Measurements from ENCODE around the gene CABCOCO1. TPM values are rescaled to one million over a fixed set of nuclear protein-coding genes. Genes with fewer than 3 reads are reported as not detected.

Gene CABCOCO1
- total and polyA plus RNA-seq, 9 of the 15 experiments (the other 6 are each of a cell fraction or from before 2014, with no cell fraction given), result 0.04 TPM; not detected in 8

GRCh38 chr10:61757525-61758397 is 95.0 kb downstream of the CABCOCO1 start (continued):
- TF ChIP-seq ZMIZ1 (IDR thresholded peaks at IDR 0.05; ENCODE audit: low read depth in 2 of 2, low read length in 2 of 2) (0 out of 4 replicates have a peak, but pooled peaks of 1 of the 2 experiments have one; percentile 10), ZC3H8 (IDR thresholded peaks at IDR 0.05) (no peak), PML (IDR thresholded peaks at IDR 0.05; ENCODE audit: low read length) (no peak), AFF4 (CRISPR knock-in tag; IDR thresholded peaks at IDR 0.05) (no peak), ETV1 (tag; conservative IDR thresholded peaks at IDR 0.05; ENCODE audit: low read depth) (peak; percentile 41; the same call in 1 of the 2 replicates), CC2D1A (IDR thresholded peaks at IDR 0.05) (no peak), GATAD2B (IDR thresholded peaks at IDR 0.05; ENCODE audit: borderline replicate concordance) (no peak), RCOR1 (IDR thresholded peaks at IDR 0.05; ENCODE audit: borderline replicate concordance in 1 of 2, low read depth in 2 of 2, low read length in 2 of 2) (0 out of 4 replicates have a peak, but pooled peaks of 1 of the 2 experiments have one; percentile 17), PHF20 (IDR thresholded peaks at IDR 0.05; ENCODE audit: partially characterized antibody) (no peak), ZNF395 (CRISPR knock-in tag; IDR thresholded peaks at IDR 0.05) (peak; percentile 70; the same call in 1 of the 2 replicates), MXD1 (CRISPR knock-in tag; IDR thresholded peaks at IDR 0.05; ENCODE audit: borderline replicate concordance, poor library complexity, severe bottlenecking) (no peak), MAFG (tag; conservative IDR thresholded peaks at IDR 0.05) (no peak), STAG1 (CRISPR knock-in tag; IDR thresholded peaks at IDR 0.05; ENCODE audit: borderline replicate concordance) (no peak), DPF2 (IDR thresholded peaks at IDR 0.05) (peak; percentile 61; the same call in 1 of the 2 replicates), TOE1 (IDR thresholded peaks at IDR 0.05; ENCODE audit: borderline replicate concordance) (0 out of 2 replicates have a peak, but pooled peaks have one; percentile 18), TOE1 (CRISPR knock-in tag; IDR thresholded peaks at IDR 0.05; ENCODE audit: borderline replicate concordance, low read depth) (no peak), ZNF311 (CRISPR knock-in tag; IDR thresholded peaks at IDR 0.05) (peak; percentile 48; the same call in 1 of the 2 replicates)

Data from K562 (cell line).